ENCODE results near the gene CTDNEP1.

GRCh38 chr17:7215136-7215638, 36.3 kb downstream of the CTDNEP1 start:
- TF ChIP-seq CTCF (IDR thresholded peaks at IDR 0.05 in 4 of 5, conservative IDR thresholded peaks at IDR 0.05 in 1 of 5) (no peak), POLR2A (IDR thresholded peaks at IDR 0.05) (no peak)
